Measurements from ENCODE around the gene IL25. TPM values are rescaled to one million over a fixed set of nuclear protein-coding genes. Genes with fewer than 3 reads are reported as not detected.

IL25 gene
- total and polyA plus RNA-seq, 2 of the 13 experiments (the other 11 are each of a cell fraction or from before 2014, with no cell fraction given), result not detected

- TF ChIP-seq, protein P1, sequence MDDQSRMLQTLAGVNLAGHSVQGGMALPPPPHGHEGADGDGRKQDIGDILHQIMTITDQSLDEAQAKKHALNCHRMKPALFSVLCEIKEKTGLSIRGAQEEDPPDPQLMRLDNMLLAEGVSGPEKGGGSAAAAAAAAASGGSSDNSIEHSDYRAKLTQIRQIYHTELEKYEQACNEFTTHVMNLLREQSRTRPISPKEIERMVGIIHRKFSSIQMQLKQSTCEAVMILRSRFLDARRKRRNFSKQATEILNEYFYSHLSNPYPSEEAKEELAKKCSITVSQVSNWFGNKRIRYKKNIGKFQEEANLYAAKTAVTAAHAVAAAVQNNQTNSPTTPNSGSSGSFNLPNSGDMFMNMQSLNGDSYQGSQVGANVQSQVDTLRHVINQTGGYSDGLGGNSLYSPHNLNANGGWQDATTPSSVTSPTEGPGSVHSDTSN (CRISPR knock-in tag; IDR thresholded peaks at IDR 0.05; ENCODE audit: borderline replicate concordance), result no peak
- TF ChIP-seq KAT2B (IDR thresholded peaks at IDR 0.05; ENCODE audit: borderline replicate concordance, low read depth, low read length) (no peak), ZC3H13 (CRISPR knock-in tag; IDR thresholded peaks at IDR 0.05) (no peak)
Observed at GRCh38 chr14:23396781-23397407, 24.3 kb downstream of the IL25 start (continued).

- Histone ChIP-seq H3K4me2 (ENCODE audit: low read depth, low read length) (no peak overlapping the region), H2AFZ (ENCODE audit: low read length) (no peak overlapping the region), H3K9ac (ENCODE audit: insufficient read depth, low read depth, low read length) (no peak overlapping the region), H3K4me3 (replicated peaks in 1 of 3; ENCODE audit: insufficient read depth in 1 of 3, low read depth in 2 of 3, low read length in 3 of 3) (no peak overlapping the region), H4K20me1 (ENCODE audit: insufficient read depth, low read length) (no peaks in the 10 kb centered on the region), H3K27me3 (ENCODE audit: control insufficient read depth in 1 of 2, insufficient read depth in 2 of 2, low read length in 2 of 2) (peaks cover 30 to 78% of the 10 kb centered on the region in 2 experiments), H3K27ac (ENCODE audit: extremely low read length, insufficient read depth, low read length) (no peak overlapping the region), H3K4me1 (ENCODE audit: insufficient read depth, low read length) (no peaks in the 10 kb centered on the region), H3K36me3 (replicated peaks in 1 of 2; ENCODE audit: control insufficient read depth in 1 of 2, insufficient read depth in 2 of 2, low read length in 2 of 2) (no peaks in the 10 kb centered on the region), H3K9me3 (ENCODE audit: low read length) (no peaks in the 10 kb centered on the region), H3K79me2 (ENCODE audit: insufficient read depth, low read length) (no peaks in the 10 kb centered on the region)
- no peak for FAIRE-seq
- no TSS peak for BruUV-seq (replicated peaks)
- WGBS (ENCODE audit: low lambda C conversion rate), result 53% methylated on average over 4 of the region's 4 CpGs
- intact Hi-C loops (cut with micrococcal nuclease; ENCODE audit: unreplicated experiment) (no loop called here), in situ Hi-C loops (cut with HindIII; ENCODE audit: extremely low pct_ligation_motif_present, low pct_unique_long_range_greater_than_20kb) (no loop called here)
- no peak for TF ChIP-seq JUNB (CRISPR knock-in tag; IDR thresholded peaks at IDR 0.05; ENCODE audit: borderline replicate concordance)
- 0 out of 2 replicates have a peak, but pooled peaks have one; percentile 36 for TF ChIP-seq ZNF446 (CRISPR knock-in tag; IDR thresholded peaks at IDR 0.05)
- DNase-seq (ENCODE audit: low spot score), result no peak
- no peak; the same call in 2 of the 3 replicates for ATAC-seq
- ChIA-PET CTCF (ENCODE audit: low intra/inter-chr PET ratio, low total read pairs) (no interaction called here), POLR2A (no interaction called here)
Observed at GRCh38 chr14:23398348-23398747, 25.7 kb downstream of the IL25 start.

GRCh38 chr14:23399136-23399535 lies 26.5 kb downstream of the IL25 start:
- in situ Hi-C loops (cut with HindIII; ENCODE audit: extremely low pct_ligation_motif_present, low pct_unique_long_range_greater_than_20kb), result no loop called here
- ChIA-PET POLR2A (no interaction called here), CTCF (ENCODE audit: low intra/inter-chr PET ratio, low total read pairs) (no interaction called here)
- BruUV-seq (replicated peaks), result no TSS peak
- no peak overlapping the region for H3K27ac ChIP-seq (ENCODE audit: extremely low read length, insufficient read depth, low read length)
- no peak overlapping the region for H3K4me2 ChIP-seq (ENCODE audit: low read depth, low read length)
- ATAC-seq, result no peak
- WGBS (ENCODE audit: low lambda C conversion rate), result 64% methylated on average over 3 of the region's 3 CpGs
- H2AFZ ChIP-seq (ENCODE audit: low read length), result no peak overlapping the region
- H3K9ac ChIP-seq (ENCODE audit: insufficient read depth, low read depth, low read length), result no peak overlapping the region
- no peak overlapping the region for H3K4me3 ChIP-seq (replicated peaks in 1 of 3; ENCODE audit: insufficient read depth in 1 of 3, low read depth in 2 of 3, low read length in 3 of 3)
- H4K20me1 ChIP-seq (ENCODE audit: insufficient read depth, low read length), result no peaks in the 10 kb centered on the region
- no peaks in the 10 kb centered on the region for H3K9me3 ChIP-seq (ENCODE audit: low read length)
- DNase-seq (ENCODE audit: low spot score), result no peak
- peaks cover 28 to 78% of the 10 kb centered on the region in 2 experiments for H3K27me3 ChIP-seq (ENCODE audit: control insufficient read depth in 1 of 2, insufficient read depth in 2 of 2, low read length in 2 of 2)
- FAIRE-seq, result no peak
- no peaks in the 10 kb centered on the region for H3K4me1 ChIP-seq (ENCODE audit: insufficient read depth, low read length)
- no peaks in the 10 kb centered on the region for H3K36me3 ChIP-seq (replicated peaks in 1 of 2; ENCODE audit: control insufficient read depth in 1 of 2, insufficient read depth in 2 of 2, low read length in 2 of 2)
- no peaks in the 10 kb centered on the region for H3K79me2 ChIP-seq (ENCODE audit: insufficient read depth, low read length)
- intact Hi-C loops (cut with micrococcal nuclease; ENCODE audit: unreplicated experiment), result no loop called here
- TF ChIP-seq CENPBD1 (CRISPR knock-in tag; IDR thresholded peaks at IDR 0.05; ENCODE audit: borderline replicate concordance, low read depth), result no peak
- TF ChIP-seq, protein P2, sequence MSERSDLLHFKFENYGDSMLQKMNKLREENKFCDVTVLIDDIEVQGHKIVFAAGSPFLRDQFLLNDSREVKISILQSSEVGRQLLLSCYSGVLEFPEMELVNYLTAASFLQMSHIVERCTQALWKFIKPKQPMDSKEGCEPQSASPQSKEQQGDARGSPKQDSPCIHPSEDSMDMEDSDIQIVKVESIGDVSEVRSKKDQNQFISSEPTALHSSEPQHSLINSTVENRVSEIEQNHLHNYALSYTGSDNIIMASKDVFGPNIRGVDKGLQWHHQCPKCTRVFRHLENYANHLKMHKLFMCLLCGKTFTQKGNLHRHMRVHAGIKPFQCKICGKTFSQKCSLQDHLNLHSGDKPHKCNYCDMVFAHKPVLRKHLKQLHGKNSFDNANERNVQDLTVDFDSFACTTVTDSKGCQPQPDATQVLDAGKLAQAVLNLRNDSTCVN (CRISPR knock-in tag; IDR thresholded peaks at IDR 0.05; ENCODE audit: borderline replicate concordance), result no peak
- TF ChIP-seq SIX1 (CRISPR knock-in tag; IDR thresholded peaks at IDR 0.05; ENCODE audit: borderline replicate concordance), result no peak
- no peak for TF ChIP-seq ZNF296 (CRISPR knock-in tag; conservative IDR thresholded peaks at IDR 0.05)
- TF ChIP-seq CHD4 (IDR thresholded peaks at IDR 0.05; ENCODE audit: borderline replicate concordance, low read length), result no peak
- TF ChIP-seq KMT2A (CRISPR knock-in tag; IDR thresholded peaks at IDR 0.05), result no peak
- no peak for TF ChIP-seq CCAR2 (optimal IDR thresholded peaks at IDR 0.05; ENCODE audit: low read depth, low read length)
- no peak for TF ChIP-seq NFKBIZ (CRISPR knock-in tag; IDR thresholded peaks at IDR 0.05)

Measured in HepG2 (cell line).